Measurements from ENCODE around the gene MTA2.

DNA sequence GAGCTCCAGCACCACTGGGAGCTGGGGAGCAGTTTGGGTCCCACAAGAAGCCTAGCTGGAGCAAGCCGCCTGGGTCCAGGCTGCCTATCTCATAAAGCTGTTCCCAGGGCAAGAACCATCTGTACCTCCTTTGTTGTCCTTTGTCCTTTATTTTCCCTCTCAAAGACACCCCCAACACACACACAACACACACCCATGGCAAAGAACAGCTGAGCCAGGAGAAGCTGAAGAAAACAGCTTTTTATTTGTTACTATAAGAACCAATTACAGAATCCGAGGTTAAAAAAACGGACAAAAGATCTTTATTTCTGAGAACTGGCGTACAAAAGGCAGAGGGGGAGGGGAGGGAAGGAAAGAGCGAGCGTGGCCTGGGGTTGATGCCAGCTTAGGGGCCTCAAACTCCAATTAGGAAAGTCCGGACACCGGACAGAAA lies 8.7 kb downstream of the MTA2 start:
- TF ChIP-seq, protein P1, sequence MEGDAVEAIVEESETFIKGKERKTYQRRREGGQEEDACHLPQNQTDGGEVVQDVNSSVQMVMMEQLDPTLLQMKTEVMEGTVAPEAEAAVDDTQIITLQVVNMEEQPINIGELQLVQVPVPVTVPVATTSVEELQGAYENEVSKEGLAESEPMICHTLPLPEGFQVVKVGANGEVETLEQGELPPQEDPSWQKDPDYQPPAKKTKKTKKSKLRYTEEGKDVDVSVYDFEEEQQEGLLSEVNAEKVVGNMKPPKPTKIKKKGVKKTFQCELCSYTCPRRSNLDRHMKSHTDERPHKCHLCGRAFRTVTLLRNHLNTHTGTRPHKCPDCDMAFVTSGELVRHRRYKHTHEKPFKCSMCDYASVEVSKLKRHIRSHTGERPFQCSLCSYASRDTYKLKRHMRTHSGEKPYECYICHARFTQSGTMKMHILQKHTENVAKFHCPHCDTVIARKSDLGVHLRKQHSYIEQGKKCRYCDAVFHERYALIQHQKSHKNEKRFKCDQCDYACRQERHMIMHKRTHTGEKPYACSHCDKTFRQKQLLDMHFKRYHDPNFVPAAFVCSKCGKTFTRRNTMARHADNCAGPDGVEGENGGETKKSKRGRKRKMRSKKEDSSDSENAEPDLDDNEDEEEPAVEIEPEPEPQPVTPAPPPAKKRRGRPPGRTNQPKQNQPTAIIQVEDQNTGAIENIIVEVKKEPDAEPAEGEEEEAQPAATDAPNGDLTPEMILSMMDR (IDR thresholded peaks at IDR 0.05), result no peak
- TF ChIP-seq POLR2A (IDR thresholded peaks at IDR 0.05) (no peak), POLR2AphosphoS5 (IDR thresholded peaks at IDR 0.05) (no peak)

Data from suprapubic skin (tissue), 4 donors.